Measurements from ENCODE around the gene IGFL4. TPM values are rescaled to one million over a fixed set of nuclear protein-coding genes. Genes with fewer than 3 reads are reported as not detected.

IGFL4 gene
- total and polyA plus RNA-seq, 9 of the 15 experiments (the other 6 are each of a cell fraction or from before 2014, with no cell fraction given) = not detected

- no peaks in the 10 kb centered on the region; the same call in 1 of the 2 replicates for H3K9me3 ChIP-seq (replicated peaks; ENCODE audit: control insufficient read depth, insufficient read depth, low read depth, low read length)
- CTCF ChIA-PET (ENCODE audit: low intra/inter-chr PET ratio) = no interaction called here
- H2AFZ ChIP-seq (ENCODE audit: low read depth, low read length) = no peak overlapping the region
- H3K27ac ChIP-seq (ENCODE audit: extremely low read depth, low read depth, low read length) = no peak overlapping the region
- H4K20me1 ChIP-seq (replicated peaks; ENCODE audit: control insufficient read depth, insufficient read depth, low read length) = no peaks in the 10 kb centered on the region
- no peak for ATAC-seq
- WGBS (ENCODE audit: insufficient coverage, low coverage, missing lambda C conversion rate) = 3% methylated on average over 4 of the region's 4 CpGs
- H3K9ac ChIP-seq (ENCODE audit: insufficient read depth in 1 of 2, low read depth in 2 of 2, low read length in 2 of 2) = no peak overlapping the region
- DNase-seq (ENCODE audit: extremely low read depth in 1 of 4, low spot score in 3 of 4) = no peak
- H3K4me3 ChIP-seq = no peak overlapping the region
- intact Hi-C loops (cut with micrococcal nuclease) = no loop called here
- no peaks in the 10 kb centered on the region for H3K36me3 ChIP-seq (ENCODE audit: control insufficient read depth, insufficient read depth, low read length)
- H3K27me3 ChIP-seq (ENCODE audit: control insufficient read depth in 2 of 2, insufficient read depth in 2 of 2, low read length in 2 of 2) = 0 out of 5 replicates have a peak, but pooled peaks cover 0 to 4% of the 10 kb centered on the region in 2 experiments
- no TSS peak for BruUV-seq (replicated peaks)
- no peaks in the 10 kb centered on the region for H3K9me1 ChIP-seq (ENCODE audit: control insufficient read depth, insufficient read depth, low read length)
- FAIRE-seq = no peak
- no peaks in the 10 kb centered on the region for H3K79me2 ChIP-seq (ENCODE audit: control insufficient read depth, insufficient read depth, low read length)
- no peak overlapping the region for H3K4me2 ChIP-seq (ENCODE audit: insufficient read depth, low read length)
- POLR2A ChIA-PET = no interaction called here
- in situ Hi-C loops (cut with MboI) = no loop called here
- peak; percentile 30; the same call in 1 of the 2 replicates for TF ChIP-seq ATF7 (IDR thresholded peaks at IDR 0.05)
- TF ChIP-seq, protein P1, sequence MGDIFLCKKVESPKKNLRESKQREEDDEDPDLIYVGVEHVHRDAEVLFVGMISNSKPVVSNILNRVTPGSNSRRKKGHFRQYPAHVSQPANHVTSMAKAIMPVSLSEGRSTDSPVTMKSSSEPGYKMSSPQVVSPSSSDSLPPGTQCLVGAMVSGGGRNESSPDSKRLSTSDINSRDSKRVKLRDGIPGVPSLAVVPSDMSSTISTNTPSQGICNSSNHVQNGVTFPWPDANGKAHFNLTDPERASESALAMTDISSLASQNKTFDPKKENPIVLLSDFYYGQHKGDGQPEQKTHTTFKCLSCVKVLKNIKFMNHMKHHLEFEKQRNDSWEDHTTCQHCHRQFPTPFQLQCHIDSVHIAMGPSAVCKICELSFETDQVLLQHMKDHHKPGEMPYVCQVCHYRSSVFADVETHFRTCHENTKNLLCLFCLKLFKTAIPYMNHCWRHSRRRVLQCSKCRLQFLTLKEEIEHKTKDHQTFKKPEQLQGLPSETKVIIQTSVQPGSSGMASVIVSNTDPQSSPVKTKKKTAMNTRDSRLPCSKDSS (IDR thresholded peaks at IDR 0.05; ENCODE audit: low read depth, partially characterized antibody) = no peak
- TF ChIP-seq NFIC (IDR thresholded peaks at IDR 0.05) = 0 out of 2 replicates have a peak, but pooled peaks have one; percentile 38
- TF ChIP-seq BHLHE40 (IDR thresholded peaks at IDR 0.05; ENCODE audit: low read length) = no peak
- no peaks in the 10 kb centered on the region for H3K4me1 ChIP-seq (replicated peaks in 1 of 2; ENCODE audit: control insufficient read depth in 2 of 2, insufficient read depth in 2 of 2, low read length in 2 of 2)
These were observed 15.7 kb upstream of the IGFL4 start for GRCh38 chr19:46056536-46056935.

DNA sequence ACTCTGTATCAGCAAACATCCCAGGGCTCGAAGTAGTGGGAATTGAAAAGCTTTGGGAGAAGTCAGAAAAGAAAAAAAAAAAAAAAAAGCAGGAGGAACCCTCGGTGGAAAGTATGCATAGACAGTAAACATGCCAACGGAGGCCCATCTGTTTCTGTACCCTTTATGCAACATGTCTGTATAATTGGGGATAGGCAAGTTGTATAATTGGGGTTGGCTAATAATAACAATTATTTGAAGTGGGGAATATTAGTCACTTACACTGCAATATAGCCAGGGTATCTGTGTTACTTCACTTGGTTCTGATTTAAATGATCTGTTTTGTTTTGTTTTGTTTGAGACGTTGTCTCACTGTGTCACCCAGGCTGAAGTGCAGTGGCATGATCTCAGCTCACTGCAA, 12.1 kb upstream of the IGFL4 start:
- H3K79me2 ChIP-seq (ENCODE audit: control insufficient read depth, insufficient read depth, low read length) = no peaks in the 10 kb centered on the region
- no peak overlapping the region for H3K27ac ChIP-seq (ENCODE audit: extremely low read depth, low read depth, low read length)
- DNase-seq (ENCODE audit: extremely low read depth in 1 of 4, low spot score in 3 of 4) (no peak), ATAC-seq (no peak), FAIRE-seq (no peak)
- no peaks in the 10 kb centered on the region for H3K9me3 ChIP-seq (replicated peaks; ENCODE audit: control insufficient read depth, insufficient read depth, low read depth, low read length)
- in situ Hi-C loops (cut with MboI) (no loop called here), intact Hi-C loops (cut with micrococcal nuclease) (no loop called here)
- no peaks in the 10 kb centered on the region for H3K9me1 ChIP-seq (ENCODE audit: control insufficient read depth, insufficient read depth, low read length)
- H3K4me1 ChIP-seq (replicated peaks in 1 of 2; ENCODE audit: control insufficient read depth in 2 of 2, insufficient read depth in 2 of 2, low read length in 2 of 2) = no peaks in the 10 kb centered on the region
- H3K4me3 ChIP-seq = no peak overlapping the region
- no peaks in the 10 kb centered on the region for H3K36me3 ChIP-seq (ENCODE audit: control insufficient read depth, insufficient read depth, low read length)
- H3K27me3 ChIP-seq (ENCODE audit: control insufficient read depth in 2 of 2, insufficient read depth in 2 of 2, low read length in 2 of 2) = 0 out of 5 replicates have a peak, but pooled peaks cover 0 to 10% of the 10 kb centered on the region in 2 experiments
- H4K20me1 ChIP-seq (replicated peaks; ENCODE audit: control insufficient read depth, insufficient read depth, low read length) = no peaks in the 10 kb centered on the region
- H3K4me2 ChIP-seq (ENCODE audit: insufficient read depth, low read length) = no peak overlapping the region
- POLR2A ChIA-PET = interaction anchor here (2.9 kb wide), 1 partner anchor 21 kb away, joined by 8 read pairs; no protein-coding TSS in a partner anchor
- WGBS (ENCODE audit: insufficient coverage, low coverage, missing lambda C conversion rate) = 3% methylated on average over 4 of the region's 4 CpGs
- CTCF ChIA-PET (ENCODE audit: low intra/inter-chr PET ratio) = interaction anchor here (0.6 to 0.8 kb wide), 3 partner anchors 9 to 25 kb away, joined by 3 read pairs; no protein-coding TSS in a partner anchor
- H3K9ac ChIP-seq (ENCODE audit: insufficient read depth in 1 of 2, low read depth in 2 of 2, low read length in 2 of 2) = no peak overlapping the region
- no peak overlapping the region for H2AFZ ChIP-seq (ENCODE audit: low read depth, low read length)
- BruUV-seq (replicated peaks) = no TSS peak
- TF ChIP-seq, protein P2, sequence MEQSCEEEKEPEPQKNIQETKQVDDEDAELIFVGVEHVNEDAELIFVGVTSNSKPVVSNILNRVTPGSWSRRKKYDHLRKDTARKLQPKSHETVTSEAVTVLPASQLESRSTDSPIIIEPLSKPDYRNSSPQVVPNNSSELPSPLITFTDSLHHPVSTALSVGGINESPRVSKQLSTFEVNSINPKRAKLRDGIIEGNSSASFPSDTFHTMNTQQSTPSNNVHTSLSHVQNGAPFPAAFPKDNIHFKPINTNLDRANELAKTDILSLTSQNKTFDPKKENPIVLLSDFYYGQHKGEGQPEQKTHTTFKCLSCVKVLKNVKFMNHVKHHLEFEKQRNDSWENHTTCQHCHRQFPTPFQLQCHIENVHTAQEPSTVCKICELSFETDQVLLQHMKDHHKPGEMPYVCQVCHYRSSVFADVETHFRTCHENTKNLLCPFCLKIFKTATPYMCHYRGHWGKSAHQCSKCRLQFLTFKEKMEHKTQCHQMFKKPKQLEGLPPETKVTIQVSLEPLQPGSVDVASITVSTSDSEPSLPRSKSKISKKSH (CRISPR knock-in tag; IDR thresholded peaks at IDR 0.05) = no peak
- TF ChIP-seq POLR2A (conservative IDR thresholded peaks at IDR 0.05) = no peak
- TF ChIP-seq DPF2 (IDR thresholded peaks at IDR 0.05) = no peak
- TF ChIP-seq MEF2A (IDR thresholded peaks at IDR 0.05; ENCODE audit: control insufficient read depth, low read depth, low read length) = no peak
- no peak for TF ChIP-seq RFX1 (IDR thresholded peaks at IDR 0.05)
- TF ChIP-seq HNRNPK (IDR thresholded peaks at IDR 0.05; ENCODE audit: low read depth, low read length, poor library complexity, severe bottlenecking) = no peak
- TF ChIP-seq ZNF444 (CRISPR knock-in tag; IDR thresholded peaks at IDR 0.05) = no peak
